Fibroblast of lung (primary cell): ENCODE data around the gene WWP2.

Source experiments
- CTCF ChIP-seq, 2 donors: IDR thresholded peaks in 1 of 2; conservative IDR thresholded peaks in 1 of 2; 1 replicate in 1 of 2; 2 replicates in 1 of 2; pipeline ENCODE4 v1.5.1; 2011 to 2012; ENCODE audit warnings: low read length in 2 of 2, control low read depth in 1 of 2, inconsistent platforms in 1 of 2, low read depth in 1 of 2, mild to moderate bottlenecking in 1 of 2
- EZH2 ChIP-seq: IDR thresholded peaks from 2 replicates; pipeline ENCODE4 v1.5.1; 2012; ENCODE audit warnings: low read length, control low read depth, mild to moderate bottlenecking; ENCODE audit errors: missing control alignments

GRCh38 chr16:69830146-69830533 lies 68.0 kb downstream of the WWP2 start:
- TF ChIP-seq CTCF (conservative IDR thresholded peaks at IDR 0.05 in 1 of 2, IDR thresholded peaks at IDR 0.05 in 1 of 2; ENCODE audit: low read depth in 1 of 2, low read length in 2 of 2) (no peak), EZH2 (no peak)
